ENCODE data around the gene PTPN6. TPM values are rescaled to one million over a fixed set of nuclear protein-coding genes. Genes with fewer than 3 reads are reported as not detected.
"Not testable (repeated sequence)": the region's sequence is repeated elsewhere in the genome, so short reads cannot be mapped to it uniquely, and the experiment has no call there.

Gene PTPN6
- polyA plus RNA-seq (2013, experiment 1 of 2; ENCODE audit: insufficient read length), result 0.44 TPM
- 0.29 TPM for polyA plus RNA-seq (2013, experiment 2 of 2; ENCODE audit: insufficient read length)

GRCh38 chr12:6950811-6951540, at the start of gene PTPN6:
TSS of gene PTPN6 (plus strand) at chr12:6951356. CDS start at chr12:6951513, 157 bp downstream.
- no peak for DNase-seq

GRCh38 chr12:6902448-6902847, 48.7 kb upstream of the PTPN6 start:
- no peak for DNase-seq

- DNase-seq, result no peak
Observed at GRCh38 chr12:6903722-6904121, 47.4 kb upstream of the PTPN6 start.

- peak; percentile 95 for DNase-seq
Observed at GRCh38 chr12:6904280-6905276, 46.6 kb upstream of the PTPN6 start, which contains the start of gene LRRC23. TSS of gene LRRC23 (plus strand) at chr12:6904822. CDS start at chr12:6905634, 812 bp downstream.

GRCh38 chr12:6905414-6906040, 45.6 kb upstream of the PTPN6 start:
- no peak for DNase-seq

- not testable (repeated sequence) for DNase-seq
Observed at GRCh38 chr12:6908141-6908540, 43.0 kb upstream of the PTPN6 start.

GRCh38 chr12:6909421-6910145, 41.6 kb upstream of the PTPN6 start:
- no peak for DNase-seq

- no peak for DNase-seq
Observed at GRCh38 chr12:6912164-6912935, 38.8 kb upstream of the PTPN6 start.

GRCh38 chr12:6914246-6914946, 36.8 kb upstream of the PTPN6 start, which contains the start of gene ENO2:
TSS of gene ENO2 (plus strand) at chr12:6914580. CDS start at chr12:6915833, 1,253 bp downstream.
- DNase-seq, result peak; percentile 73

GRCh38 chr12:6914947-6915788, 36.0 kb upstream of the PTPN6 start:
- DNase-seq, result no peak

- no peak for DNase-seq
Observed at GRCh38 chr12:6915789-6916285, 35.3 kb upstream of the PTPN6 start.

- DNase-seq, result no peak
Observed at GRCh38 chr12:6916426-6917200, 34.5 kb upstream of the PTPN6 start.

- peak; percentile 57 for DNase-seq
Observed at GRCh38 chr12:6917491-6918231, 33.5 kb upstream of the PTPN6 start.

GRCh38 chr12:6919588-6919987, 31.6 kb upstream of the PTPN6 start:
- DNase-seq, result no peak

GRCh38 chr12:6921539-6921938, 29.6 kb upstream of the PTPN6 start:
- no peak for DNase-seq

GRCh38 chr12:6921996-6922946, 28.9 kb upstream of the PTPN6 start:
- DNase-seq, result no peak

Data from fibroblast of skin of abdomen (primary cell).